HepG2 (cell line): ENCODE measurements around the gene UGT2A3. TPM values are rescaled to one million over a fixed set of nuclear protein-coding genes. Genes with fewer than 3 reads are reported as not detected.

Experiments
- ATAC-seq: fragments of 200-7000 bp; cut with Tn5 transposase; 3 replicates; pipeline ENCODE4 v1.9.1; 2020; ENCODE audit warnings: mild to moderate bottlenecking, moderate library complexity
- BruUV-seq: library from RNA; stranded (reverse); fragments of 400-500 nt; replicated peaks from 2 replicates; lab custom pipeline; 2021; lab: Mats Ljungman, UMichigan
- CTCF ChIA-PET: fragments of 300-600 bp; formaldehyde crosslinking; extraction: SDS; loops from one replicate; lab custom pipeline; 2021; ENCODE audit warnings: low total read pairs, inconsistent platforms, low intra/inter-chr PET ratio; lab: Yijun Ruan, JAX
- POLR2A ChIA-PET: fragments of 350-600 bp; sonication (Branson Sonifier 250); formaldehyde crosslinking; loops from one replicate; lab custom pipeline; 2020; ENCODE audit warnings: antibody characterized with exemption, inconsistent platforms; lab: Yijun Ruan, JAX
- DNase-seq: peaks from one replicate; pipeline ENCODE4 v3.0.0-alpha.2; 2015; ENCODE audit warnings: low spot score
- FAIRE-seq: peaks from 3 replicates; lab custom pipeline; 2011; peaks lifted over from hg19 to GRCh38; lab: Jason Lieb, UNC
- H2AFZ ChIP-seq: one replicate; pipeline ENCODE4 v1.6.1; 2011; ENCODE audit warnings: low read length, inconsistent platforms
- H3K27ac ChIP-seq: fragments of 300-600 bp; 3 replicates; pipeline ENCODE4 v1.8.0; 2011; ENCODE audit warnings: mixed run types, mild to moderate bottlenecking, mixed read lengths, low read length, inconsistent platforms; ENCODE audit not compliant: insufficient read depth; ENCODE audit errors: extremely low read length
- H3K27me3 ChIP-seq, 2 experiments: fragments of 200-600 bp in 1 of 2; 2 replicates in 1 of 2; 3 replicates in 1 of 2; pipeline versions ENCODE4 v1.6.0 to v1.8.0; 2011; ENCODE audit warnings: low read length in 2 of 2, mild to moderate bottlenecking in 2 of 2, moderate library complexity in 2 of 2, inconsistent platforms in 1 of 2; ENCODE audit not compliant: insufficient read depth in 2 of 2, control insufficient read depth in 1 of 2
- H3K36me3 ChIP-seq, 2 experiments: fragments of 200-600 bp in 1 of 2; replicated peaks in 1 of 2; 2 replicates in 1 of 2; 3 replicates in 1 of 2; pipeline versions ENCODE4 v1.5.1 to v1.8.0; 2011; ENCODE audit warnings: low read length in 2 of 2, inconsistent platforms in 1 of 2; ENCODE audit not compliant: insufficient read depth in 2 of 2, control insufficient read depth in 1 of 2
- H3K4me1 ChIP-seq: 2 replicates; pipeline ENCODE4 v1.5.1; 2012; ENCODE audit warnings: low read length, inconsistent platforms; ENCODE audit not compliant: insufficient read depth
- H3K4me2 ChIP-seq: 2 replicates; pipeline ENCODE4 v1.6.0; 2011; ENCODE audit warnings: low read depth, low read length, inconsistent platforms
- H3K4me3 ChIP-seq, 3 experiments: fragments of 200-600 bp in 1 of 3; sonication (generic), shearing (Covaris generic) in 1 of 3; replicated peaks in 1 of 3; 2 replicates each; pipeline ENCODE4 v1.5.1; 2011 to 2016; ENCODE audit warnings: low read length in 3 of 3, inconsistent platforms in 2 of 3, low read depth in 2 of 3, mild to moderate bottlenecking in 2 of 3, control low read depth in 1 of 3, mixed read lengths in 1 of 3; ENCODE audit not compliant: insufficient read depth in 1 of 3
- H3K79me2 ChIP-seq: one replicate; pipeline ENCODE4 v1.6.1; 2011; ENCODE audit warnings: low read length, inconsistent platforms; ENCODE audit not compliant: insufficient read depth
- H3K9ac ChIP-seq: 2 replicates; pipeline ENCODE4 v1.6.0; 2011; ENCODE audit warnings: mild to moderate bottlenecking, low read depth, low read length, inconsistent platforms; ENCODE audit not compliant: insufficient read depth
- H3K9me3 ChIP-seq: 2 replicates; pipeline ENCODE4 v1.5.1; 2012; ENCODE audit warnings: mild to moderate bottlenecking, low read length
- H4K20me1 ChIP-seq: 2 replicates; pipeline ENCODE4 v1.6.0; 2011; ENCODE audit warnings: inconsistent platforms, mild to moderate bottlenecking, low read length, moderate library complexity; ENCODE audit not compliant: insufficient read depth
- HOXA9 ChIP-seq: sonication (generic); formaldehyde crosslinking; IDR thresholded peaks from 2 replicates; pipeline ENCODE4 v1.8.1; 2022; ENCODE audit warnings: missing genetic modification reagents, mild to moderate bottlenecking, moderate library complexity, borderline replicate concordance
- ISL2 ChIP-seq: sonication (generic); formaldehyde crosslinking; IDR thresholded peaks from 2 replicates; pipeline ENCODE4 v1.5.0; 2020; ENCODE audit warnings: missing genetic modification reagents
- SETDB1 ChIP-seq: sonication (generic); formaldehyde crosslinking; IDR thresholded peaks from 2 replicates; pipeline ENCODE4 v1.5.1; 2020; ENCODE audit warnings: missing genetic modification reagents, mild to moderate bottlenecking, borderline replicate concordance
- THYN1 ChIP-seq: sonication (generic); formaldehyde crosslinking; IDR thresholded peaks from 2 replicates; pipeline ENCODE4 v1.8.1; 2023; ENCODE audit warnings: low read depth, mild to moderate bottlenecking, moderate library complexity, missing genetic modification reagents, borderline replicate concordance
- ZNF180 ChIP-seq: sonication (generic); formaldehyde crosslinking; IDR thresholded peaks from 2 replicates; pipeline ENCODE4 v1.4.0; 2020; ENCODE audit warnings: low read depth, missing genetic modification reagents, borderline replicate concordance
- ZNF572 ChIP-seq: sonication (generic); formaldehyde crosslinking; IDR thresholded peaks from 2 replicates; pipeline ENCODE4 v1.5.1; 2020; ENCODE audit warnings: mild to moderate bottlenecking, missing genetic modification reagents
- ZNF773 ChIP-seq: sonication (generic); formaldehyde crosslinking; IDR thresholded peaks from 2 replicates; pipeline ENCODE4 v1.4.0; 2020; ENCODE audit warnings: missing genetic modification reagents, borderline replicate concordance
- ZNF850 ChIP-seq: sonication (generic); formaldehyde crosslinking; conservative IDR thresholded peaks from 2 replicates; pipeline ENCODE4 v1.9.0; 2021; ENCODE audit warnings: mild to moderate bottlenecking, missing genetic modification reagents
- WGBS: methylation state at CpG from one replicate; pipeline ENCODE4 v1.1.6; 2017; ENCODE audit warnings: low lambda C conversion rate; 5-methylcytosine and 5-hydroxymethylcytosine counted together
- in situ Hi-C: cut with HindIII; loops from 2 replicates; pipeline ENCODE4 v1.10.0; 2017; ENCODE audit warnings: low pct_unique_long_range_greater_than_20kb; ENCODE audit not compliant: extremely low pct_ligation_motif_present
- intact Hi-C: fragments of 100-400 bp; cut with micrococcal nuclease; formaldehyde crosslinking; loops from one replicate; pipeline ENCODE4 v1.10.0; 2022; ENCODE audit not compliant: unreplicated experiment
- polyA plus RNA-seq, 8 experiments: library from polyadenylated mRNA; depleted of rRNA in 3 of 8; stranded (reverse) in 7 of 8; unstranded in 1 of 8; fragments of >200 nt; fragmentation: Illumina TruSeq in 4 of 8; extraction: Trizol in 4 of 8; gene quantifications; 2 replicates each; pipeline versions ENCODE4 v1.2.1 to v1.2.3, GENCODE V29; 2011 to 2016; ENCODE audit warnings: low read depth in 4 of 8, missing spikeins in 1 of 8, mixed read lengths in 1 of 8; ENCODE audit not compliant: insufficient read depth in 1 of 8
- total RNA-seq, 5 experiments: library from RNA; depleted of rRNA; stranded (reverse); fragments of >200 nt; fragmentation: Illumina TruSeq; extraction: Trizol; gene quantifications; 2 replicates each; pipeline ENCODE4 v1.2.3, GENCODE V29; 2016; ENCODE audit warnings: low read depth in 1 of 5
- TF ChIP-seq, protein P1 (sequence below): sonication (generic); formaldehyde crosslinking; IDR thresholded peaks from 2 replicates; pipeline ENCODE4 v1.9.0; 2021; ENCODE audit warnings: missing genetic modification reagents, borderline replicate concordance
- TF ChIP-seq, protein P2 (sequence below): sonication (generic); formaldehyde crosslinking; IDR thresholded peaks from 2 replicates; pipeline ENCODE4 v1.4.0; 2020; ENCODE audit warnings: missing genetic modification reagents
- TF ChIP-seq, protein P3 (sequence below): sonication (generic); formaldehyde crosslinking; IDR thresholded peaks from 2 replicates; pipeline ENCODE4 v1.8.1; 2022; ENCODE audit warnings: low read depth, mild to moderate bottlenecking, missing genetic modification reagents
- TF ChIP-seq, protein P4 (sequence below): IDR thresholded peaks from 2 replicates; pipeline ENCODE4 v1.6.1; 2016; ENCODE audit warnings: mild to moderate bottlenecking

Gene UGT2A3
- total and polyA plus RNA-seq, 2 of the 13 experiments (the other 11 are each of a cell fraction or from before 2014, with no cell fraction given): 61.3 to 97.2 TPM

DNA sequence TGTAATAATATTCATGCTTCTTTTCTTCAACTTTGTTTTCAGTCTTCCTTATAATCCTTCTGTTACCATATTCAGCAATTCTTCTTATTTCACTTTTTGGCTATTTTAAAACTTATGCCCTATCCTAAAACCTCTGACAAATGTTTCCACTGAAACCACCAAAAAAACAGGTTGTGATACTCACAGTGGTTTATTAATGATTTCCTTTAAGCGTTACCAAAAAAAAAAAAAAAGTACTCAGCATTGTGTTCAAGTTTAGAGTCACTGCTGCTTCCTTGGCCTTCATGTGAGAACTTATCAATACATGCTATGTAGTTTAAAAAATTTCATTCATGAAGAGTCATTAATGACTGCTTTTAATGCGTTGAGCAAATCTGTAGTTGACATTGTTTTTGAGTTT, 35.4 kb upstream of the UGT2A3 start:
- POLR2A ChIA-PET: no interaction called here
- Histone ChIP-seq H3K4me2 (no peak overlapping the region), H3K36me3 (no peaks in the 10 kb centered on the region), H3K79me2 (no peaks in the 10 kb centered on the region), H3K27me3 (no peaks in the 10 kb centered on the region), H2AFZ (no peak overlapping the region), H3K9ac (no peak overlapping the region), H3K4me3 (no peak overlapping the region), H3K27ac (no peak overlapping the region), H4K20me1 (no peaks in the 10 kb centered on the region), H3K9me3 (no peaks in the 10 kb centered on the region), H3K4me1 (no peaks in the 10 kb centered on the region)
- 75% methylated on average over 2 of the region's 2 CpGs for WGBS
- FAIRE-seq (no peak), ATAC-seq (no peak), DNase-seq (no peak)
- TF ChIP-seq ZNF572 (no peak), ZNF180 (no peak), ZNF773 (CRISPR knock-in tag) (no peak), ISL2 (CRISPR knock-in tag) (no peak)
- TF ChIP-seq, protein P1, sequence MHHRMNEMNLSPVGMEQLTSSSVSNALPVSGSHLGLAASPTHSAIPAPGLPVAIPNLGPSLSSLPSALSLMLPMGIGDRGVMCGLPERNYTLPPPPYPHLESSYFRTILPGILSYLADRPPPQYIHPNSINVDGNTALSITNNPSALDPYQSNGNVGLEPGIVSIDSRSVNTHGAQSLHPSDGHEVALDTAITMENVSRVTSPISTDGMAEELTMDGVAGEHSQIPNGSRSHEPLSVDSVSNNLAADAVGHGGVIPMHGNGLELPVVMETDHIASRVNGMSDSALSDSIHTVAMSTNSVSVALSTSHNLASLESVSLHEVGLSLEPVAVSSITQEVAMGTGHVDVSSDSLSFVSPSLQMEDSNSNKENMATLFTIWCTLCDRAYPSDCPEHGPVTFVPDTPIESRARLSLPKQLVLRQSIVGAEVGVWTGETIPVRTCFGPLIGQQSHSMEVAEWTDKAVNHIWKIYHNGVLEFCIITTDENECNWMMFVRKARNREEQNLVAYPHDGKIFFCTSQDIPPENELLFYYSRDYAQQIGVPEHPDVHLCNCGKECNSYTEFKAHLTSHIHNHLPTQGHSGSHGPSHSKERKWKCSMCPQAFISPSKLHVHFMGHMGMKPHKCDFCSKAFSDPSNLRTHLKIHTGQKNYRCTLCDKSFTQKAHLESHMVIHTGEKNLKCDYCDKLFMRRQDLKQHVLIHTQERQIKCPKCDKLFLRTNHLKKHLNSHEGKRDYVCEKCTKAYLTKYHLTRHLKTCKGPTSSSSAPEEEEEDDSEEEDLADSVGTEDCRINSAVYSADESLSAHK (CRISPR knock-in tag): no peak
- TF ChIP-seq, protein P2, sequence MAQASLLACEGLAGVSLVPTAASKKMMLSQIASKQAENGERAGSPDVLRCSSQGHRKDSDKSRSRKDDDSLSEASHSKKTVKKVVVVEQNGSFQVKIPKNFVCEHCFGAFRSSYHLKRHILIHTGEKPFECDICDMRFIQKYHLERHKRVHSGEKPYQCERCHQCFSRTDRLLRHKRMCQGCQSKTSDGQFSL (CRISPR knock-in tag): no peak
- intact Hi-C loops (no loop called here), in situ Hi-C loops (no loop called here)
- CTCF ChIA-PET: no interaction called here
- no TSS peak for BruUV-seq

DNA sequence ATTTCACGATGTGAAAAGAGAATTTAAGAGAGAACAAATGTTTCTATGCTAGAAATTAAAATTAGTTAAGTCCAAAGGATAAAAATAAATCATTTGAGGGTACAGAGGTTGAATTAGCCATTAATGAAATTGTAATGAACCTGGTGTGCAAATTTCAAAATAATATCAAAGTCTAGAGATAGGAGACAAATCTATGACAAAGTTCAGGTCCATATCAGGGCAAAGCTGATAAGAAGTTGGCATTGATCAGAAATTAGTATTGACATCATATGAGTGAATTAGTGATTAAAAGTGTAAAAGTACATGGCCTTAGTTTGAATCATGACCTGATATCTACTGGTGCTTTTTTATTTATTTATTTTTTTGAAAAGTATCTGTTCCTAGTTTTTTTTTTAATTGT, 33.8 kb upstream of the UGT2A3 start:
- no peak overlapping the region for H3K27ac ChIP-seq
- ATAC-seq: no peak
- H2AFZ ChIP-seq: no peak overlapping the region
- no TSS peak for BruUV-seq
- CTCF ChIA-PET: no interaction called here
- in situ Hi-C loops (no loop called here), intact Hi-C loops (no loop called here)
- 67% methylated on average over 1 of the region's 1 CpG for WGBS
- POLR2A ChIA-PET: no interaction called here
- H4K20me1 ChIP-seq: no peaks in the 10 kb centered on the region
- no peaks in the 10 kb centered on the region for H3K79me2 ChIP-seq
- no peak overlapping the region for H3K9ac ChIP-seq
- H3K36me3 ChIP-seq: no peaks in the 10 kb centered on the region
- no peak for DNase-seq
- H3K4me3 ChIP-seq: no peak overlapping the region
- no peak for FAIRE-seq
- H3K4me1 ChIP-seq: no peaks in the 10 kb centered on the region
- no peaks in the 10 kb centered on the region for H3K9me3 ChIP-seq
- no peak overlapping the region for H3K4me2 ChIP-seq
- no peaks in the 10 kb centered on the region for H3K27me3 ChIP-seq
- TF ChIP-seq, protein P3, sequence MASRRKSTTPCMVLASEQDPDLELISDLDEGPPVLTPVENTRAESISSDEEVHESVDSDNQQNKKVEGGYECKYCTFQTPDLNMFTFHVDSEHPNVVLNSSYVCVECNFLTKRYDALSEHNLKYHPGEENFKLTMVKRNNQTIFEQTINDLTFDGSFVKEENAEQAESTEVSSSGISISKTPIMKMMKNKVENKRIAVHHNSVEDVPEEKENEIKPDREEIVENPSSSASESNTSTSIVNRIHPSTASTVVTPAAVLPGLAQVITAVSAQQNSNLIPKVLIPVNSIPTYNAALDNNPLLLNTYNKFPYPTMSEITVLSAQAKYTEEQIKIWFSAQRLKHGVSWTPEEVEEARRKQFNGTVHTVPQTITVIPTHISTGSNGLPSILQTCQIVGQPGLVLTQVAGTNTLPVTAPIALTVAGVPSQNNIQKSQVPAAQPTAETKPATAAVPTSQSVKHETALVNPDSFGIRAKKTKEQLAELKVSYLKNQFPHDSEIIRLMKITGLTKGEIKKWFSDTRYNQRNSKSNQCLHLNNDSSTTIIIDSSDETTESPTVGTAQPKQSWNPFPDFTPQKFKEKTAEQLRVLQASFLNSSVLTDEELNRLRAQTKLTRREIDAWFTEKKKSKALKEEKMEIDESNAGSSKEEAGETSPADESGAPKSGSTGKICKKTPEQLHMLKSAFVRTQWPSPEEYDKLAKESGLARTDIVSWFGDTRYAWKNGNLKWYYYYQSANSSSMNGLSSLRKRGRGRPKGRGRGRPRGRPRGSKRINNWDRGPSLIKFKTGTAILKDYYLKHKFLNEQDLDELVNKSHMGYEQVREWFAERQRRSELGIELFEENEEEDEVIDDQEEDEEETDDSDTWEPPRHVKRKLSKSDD (CRISPR knock-in tag): no peak
- TF ChIP-seq SETDB1 (CRISPR knock-in tag) (no peak), THYN1 (CRISPR knock-in tag) (no peak), HOXA9 (CRISPR knock-in tag) (no peak), ZNF850 (CRISPR knock-in tag) (no peak)
- TF ChIP-seq, protein P4, sequence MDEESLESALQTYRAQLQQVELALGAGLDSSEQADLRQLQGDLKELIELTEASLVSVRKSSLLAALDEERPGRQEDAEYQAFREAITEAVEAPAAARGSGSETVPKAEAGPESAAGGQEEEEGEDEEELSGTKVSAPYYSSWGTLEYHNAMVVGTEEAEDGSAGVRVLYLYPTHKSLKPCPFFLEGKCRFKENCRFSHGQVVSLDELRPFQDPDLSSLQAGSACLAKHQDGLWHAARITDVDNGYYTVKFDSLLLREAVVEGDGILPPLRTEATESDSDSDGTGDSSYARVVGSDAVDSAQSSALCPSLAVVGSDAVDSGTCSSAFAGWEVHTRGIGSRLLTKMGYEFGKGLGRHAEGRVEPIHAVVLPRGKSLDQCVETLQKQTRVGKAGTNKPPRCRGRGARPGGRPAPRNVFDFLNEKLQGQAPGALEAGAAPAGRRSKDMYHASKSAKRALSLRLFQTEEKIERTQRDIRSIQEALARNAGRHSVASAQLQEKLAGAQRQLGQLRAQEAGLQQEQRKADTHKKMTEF: no peak
